ENCODE results near the gene BCL2L1.

DNA sequence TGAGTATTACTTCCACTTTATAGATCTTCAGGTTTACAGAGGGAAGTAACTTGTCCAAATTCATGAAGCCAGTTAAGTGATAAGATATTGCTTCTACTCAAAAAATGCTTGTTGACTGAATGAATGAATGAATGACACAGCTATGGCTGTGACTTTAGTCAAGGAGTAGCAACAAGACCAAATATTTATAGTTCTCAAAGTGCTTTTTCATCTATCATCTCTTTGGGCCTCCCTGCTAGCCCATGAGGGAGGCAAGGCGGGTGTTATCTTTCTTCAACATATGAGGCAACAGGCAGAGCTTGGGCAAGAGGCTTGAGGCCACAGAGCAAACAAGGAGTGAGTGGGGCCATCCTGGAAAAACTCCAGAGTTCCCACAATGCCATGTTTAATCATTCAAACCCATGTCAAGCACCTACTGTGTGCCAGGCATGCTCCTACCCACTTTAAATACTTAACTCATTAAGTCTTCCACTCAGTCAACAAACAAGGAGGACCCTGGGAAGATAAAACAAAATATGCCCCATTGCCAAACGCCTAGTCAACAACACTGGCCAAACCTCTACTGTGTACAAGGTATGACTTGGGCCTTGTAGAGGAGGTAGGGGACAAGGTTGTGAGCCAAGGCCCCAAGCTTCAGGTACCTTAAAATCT, 15.9 kb downstream of the BCL2L1 start:
- TF ChIP-seq CTCF (IDR thresholded peaks at IDR 0.05; ENCODE audit: extremely low read depth in 1 of 2, insufficient read depth in 1 of 2, low read depth in 1 of 2, low read length in 2 of 2) (no peak), EZH2 (IDR thresholded peaks at IDR 0.05; ENCODE audit: borderline replicate concordance, low read depth, low read length, severe bottlenecking) (no peak)

Measured in endothelial cell of umbilical vein (primary cell).